GM18519 (cell line): ENCODE data around the gene EPHA10.
"Not testable (repeated sequence)": the region's sequence is repeated elsewhere in the genome, so short reads cannot be mapped to it uniquely, and the experiment has no call there.

ENCODE experiments used
- ATAC-seq: cut with Tn5 transposase; IDR thresholded peaks from one replicate; pipeline ENCODE4 v1.9.1; 2021; ENCODE audit warnings: mild to moderate bottlenecking, moderate library complexity; ENCODE audit not compliant: unreplicated experiment, low FRiP score

The EPHA10 gene

GRCh38 chr1:37776946-37777516 is 12.1 kb upstream of the EPHA10 start:
- no peak for ATAC-seq

- not testable (repeated sequence) for ATAC-seq
These were observed 6.5 kb upstream of the EPHA10 start for GRCh38 chr1:37771440-37771839.

- ATAC-seq: no peak
These were observed 2.6 kb upstream of the EPHA10 start for GRCh38 chr1:37767488-37767887.

GRCh38 chr1:37765916-37766664 is 1.2 kb upstream of the EPHA10 start:
- no peak for ATAC-seq

- ATAC-seq: no peak
These were observed 500 bp downstream of the EPHA10 start for GRCh38 chr1:37764414-37764825.

GRCh38 chr1:37763791-37764413 is 1.0 kb downstream of the EPHA10 start:
- ATAC-seq: no peak

GRCh38 chr1:37762516-37762915 is 2.4 kb downstream of the EPHA10 start:
- ATAC-seq: no peak

- no peak for ATAC-seq
These were observed 3.4 kb downstream of the EPHA10 start for GRCh38 chr1:37761416-37762095.

GRCh38 chr1:37759451-37759850 is 5.5 kb downstream of the EPHA10 start:
- no peak for ATAC-seq

GRCh38 chr1:37755951-37756560 is 8.9 kb downstream of the EPHA10 start:
- no peak for ATAC-seq

- no peak for ATAC-seq
These were observed 9.6 kb downstream of the EPHA10 start for GRCh38 chr1:37755290-37755689.

GRCh38 chr1:37753473-37754321 is 11.2 kb downstream of the EPHA10 start:
- ATAC-seq: no peak

GRCh38 chr1:37752583-37753471 is 12.1 kb downstream of the EPHA10 start:
- ATAC-seq: no peak

- no peak for ATAC-seq
These were observed 12.7 kb downstream of the EPHA10 start for GRCh38 chr1:37752213-37752582.

- no peak for ATAC-seq
These were observed 16.4 kb downstream of the EPHA10 start for GRCh38 chr1:37748565-37748964.

GRCh38 chr1:37746806-37747205 is 18.1 kb downstream of the EPHA10 start:
- no peak for ATAC-seq

GRCh38 chr1:37741662-37742061 is 23.3 kb downstream of the EPHA10 start:
- ATAC-seq: no peak

GRCh38 chr1:37741130-37741529 is 23.8 kb downstream of the EPHA10 start:
- ATAC-seq: no peak

- no peak for ATAC-seq
These were observed 25.7 kb downstream of the EPHA10 start for GRCh38 chr1:37739222-37739621.
